GM10266 (cell line): Measurements from ENCODE around the gene ZFPL1.

Experiments used
- DNase-seq: peaks from one replicate; pipeline ENCODE4 v3.0.0; 2012; ENCODE audit errors: extremely low spot score
- TF ChIP-seq, protein P1 (sequence below): IDR thresholded peaks from 2 replicates; pipeline ENCODE4 v1.5.1; 2012; ENCODE audit warnings: mild to moderate bottlenecking, low read depth; ENCODE audit not compliant: control insufficient read depth, insufficient read depth; ENCODE audit errors: missing control alignments

Gene ZFPL1

DNA sequence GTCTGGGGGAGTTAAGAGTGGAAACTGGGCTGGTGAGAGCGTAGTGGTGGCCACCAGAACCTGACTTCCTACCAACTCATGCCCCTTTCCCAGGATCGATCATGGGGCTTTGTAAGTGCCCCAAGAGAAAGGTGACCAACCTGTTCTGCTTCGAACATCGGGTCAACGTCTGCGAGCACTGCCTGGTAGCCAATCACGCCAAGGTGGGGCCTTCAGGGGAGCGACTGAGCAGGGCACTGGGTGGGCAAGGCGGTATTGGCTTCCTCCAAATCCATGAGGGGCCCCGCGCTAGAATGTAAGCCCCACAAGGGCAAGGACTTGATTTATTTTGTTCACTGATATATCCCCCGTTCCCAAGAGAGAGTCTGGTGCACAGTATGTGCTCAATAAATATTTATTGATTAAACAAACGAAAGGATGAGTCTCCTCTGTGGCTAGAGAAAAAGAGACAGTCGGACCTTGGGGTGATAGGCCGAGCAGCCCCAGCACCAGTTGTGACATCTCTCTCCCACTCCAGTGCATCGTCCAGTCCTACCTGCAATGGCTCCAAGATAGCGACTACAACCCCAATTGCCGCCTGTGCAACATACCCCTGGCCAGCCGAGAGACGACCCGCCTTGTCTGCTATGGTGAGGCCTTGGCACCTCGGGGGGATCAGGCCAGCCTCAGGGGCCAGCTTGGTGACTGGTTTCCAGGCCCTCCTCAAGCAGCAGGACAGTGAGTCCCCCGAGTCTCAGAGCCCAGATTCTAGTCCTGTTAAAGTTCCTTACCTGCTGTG is 765 bp downstream of the ZFPL1 start:
- no peak for DNase-seq
- TF ChIP-seq, protein P1, sequence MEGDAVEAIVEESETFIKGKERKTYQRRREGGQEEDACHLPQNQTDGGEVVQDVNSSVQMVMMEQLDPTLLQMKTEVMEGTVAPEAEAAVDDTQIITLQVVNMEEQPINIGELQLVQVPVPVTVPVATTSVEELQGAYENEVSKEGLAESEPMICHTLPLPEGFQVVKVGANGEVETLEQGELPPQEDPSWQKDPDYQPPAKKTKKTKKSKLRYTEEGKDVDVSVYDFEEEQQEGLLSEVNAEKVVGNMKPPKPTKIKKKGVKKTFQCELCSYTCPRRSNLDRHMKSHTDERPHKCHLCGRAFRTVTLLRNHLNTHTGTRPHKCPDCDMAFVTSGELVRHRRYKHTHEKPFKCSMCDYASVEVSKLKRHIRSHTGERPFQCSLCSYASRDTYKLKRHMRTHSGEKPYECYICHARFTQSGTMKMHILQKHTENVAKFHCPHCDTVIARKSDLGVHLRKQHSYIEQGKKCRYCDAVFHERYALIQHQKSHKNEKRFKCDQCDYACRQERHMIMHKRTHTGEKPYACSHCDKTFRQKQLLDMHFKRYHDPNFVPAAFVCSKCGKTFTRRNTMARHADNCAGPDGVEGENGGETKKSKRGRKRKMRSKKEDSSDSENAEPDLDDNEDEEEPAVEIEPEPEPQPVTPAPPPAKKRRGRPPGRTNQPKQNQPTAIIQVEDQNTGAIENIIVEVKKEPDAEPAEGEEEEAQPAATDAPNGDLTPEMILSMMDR: no peak

DNA sequence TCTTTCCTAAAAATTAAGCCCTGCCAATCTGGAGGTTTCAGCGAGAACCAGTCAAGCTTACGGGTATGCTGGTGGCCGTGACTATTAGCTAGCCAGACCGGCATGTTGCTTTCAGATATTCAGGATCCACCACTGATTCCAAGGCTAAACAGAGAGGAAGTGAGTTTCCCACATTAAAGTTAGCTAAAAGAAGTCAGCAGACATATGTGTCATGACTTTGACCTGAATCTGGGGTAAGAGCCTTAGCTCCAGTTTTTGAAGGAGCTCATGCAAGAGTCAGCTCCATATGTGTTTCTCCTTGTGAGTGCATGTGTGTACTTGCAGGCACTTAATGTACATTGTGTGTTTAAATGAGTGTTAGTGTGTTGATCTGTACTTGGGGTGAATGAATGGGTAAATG is 1.4 kb downstream of the ZFPL1 start:
- TF ChIP-seq, protein P1: no peak
- no peak for DNase-seq

DNA sequence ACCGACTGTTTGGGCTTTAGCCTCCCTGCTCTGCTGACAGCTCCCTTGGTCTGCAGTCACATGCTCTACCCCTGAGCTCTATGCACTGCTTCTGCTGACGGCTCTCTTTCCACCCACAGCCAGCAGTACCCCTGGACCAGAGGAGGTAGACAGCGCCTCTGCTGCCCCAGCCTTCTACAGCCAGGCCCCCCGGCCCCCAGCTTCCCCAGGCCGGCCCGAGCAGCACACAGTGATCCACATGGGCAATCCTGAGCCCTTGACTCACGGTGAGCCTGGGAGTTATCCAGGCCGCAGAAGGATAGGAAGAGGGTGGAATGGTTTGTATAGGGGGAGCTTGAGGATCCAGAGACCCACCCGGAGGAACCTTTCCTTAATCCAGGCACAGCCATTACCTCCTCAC is 2.8 kb downstream of the ZFPL1 start:
- DNase-seq: no peak
- TF ChIP-seq, protein P1: no peak

DNA sequence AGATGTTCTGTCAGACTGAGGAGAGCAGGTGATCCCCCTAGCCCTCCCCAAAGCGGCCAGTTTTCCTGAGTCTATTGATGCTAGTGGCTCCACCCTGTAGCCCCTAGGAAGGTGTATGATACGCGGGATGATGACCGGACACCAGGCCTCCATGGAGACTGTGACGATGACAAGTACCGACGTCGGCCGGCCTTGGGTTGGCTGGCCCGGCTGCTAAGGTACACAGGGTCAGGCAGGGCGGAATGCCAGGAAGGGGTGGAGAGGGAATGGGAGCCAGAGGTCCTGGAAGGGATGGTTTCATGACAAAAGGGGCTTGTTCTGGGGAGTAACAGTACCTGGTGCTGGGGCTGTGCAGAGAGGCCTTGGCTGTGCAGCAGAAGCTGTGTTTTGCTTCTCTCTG is 3.2 kb downstream of the ZFPL1 start:
- DNase-seq: no peak
- TF ChIP-seq, protein P1: no peak

DNA sequence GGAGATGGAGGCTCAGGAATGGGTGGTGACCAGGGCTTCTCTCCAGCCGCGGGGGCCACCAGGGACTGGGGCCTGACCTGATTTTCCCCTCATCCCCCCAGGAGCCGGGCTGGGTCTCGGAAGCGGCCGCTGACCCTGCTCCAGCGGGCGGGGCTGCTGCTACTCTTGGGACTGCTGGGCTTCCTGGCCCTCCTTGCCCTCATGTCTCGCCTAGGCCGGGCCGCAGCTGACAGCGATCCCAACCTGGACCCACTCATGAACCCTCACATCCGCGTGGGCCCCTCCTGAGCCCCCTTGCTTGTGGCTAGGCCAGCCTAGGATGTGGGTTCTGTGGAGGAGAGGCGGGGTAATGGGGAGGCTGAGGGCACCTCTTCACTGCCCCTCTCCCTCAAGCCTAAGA is 3.8 kb downstream of the ZFPL1 start:
- no peak for DNase-seq
- TF ChIP-seq, protein P1: no peak

DNA sequence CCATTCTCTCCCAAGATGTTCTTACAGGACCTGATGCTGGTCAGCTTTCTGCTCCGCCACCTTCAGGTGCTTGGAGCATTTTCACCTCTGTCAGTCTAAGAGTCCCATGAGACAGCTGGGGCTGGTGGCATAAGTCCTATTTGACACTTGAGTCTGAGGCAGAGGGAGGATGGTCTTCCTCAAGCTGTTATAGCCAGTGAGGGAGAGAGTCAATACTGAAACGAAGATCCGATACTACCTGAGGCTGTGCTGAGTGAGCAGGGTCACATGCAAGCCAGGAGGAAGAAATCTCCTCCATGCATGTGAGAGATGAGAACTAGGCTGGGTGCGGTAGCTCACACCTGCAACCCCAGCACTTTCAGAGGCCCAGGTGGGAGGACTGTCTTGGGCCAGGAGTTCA is 5.6 kb downstream of the ZFPL1 start:
- TF ChIP-seq, protein P1: no peak
- DNase-seq: no peak

DNA sequence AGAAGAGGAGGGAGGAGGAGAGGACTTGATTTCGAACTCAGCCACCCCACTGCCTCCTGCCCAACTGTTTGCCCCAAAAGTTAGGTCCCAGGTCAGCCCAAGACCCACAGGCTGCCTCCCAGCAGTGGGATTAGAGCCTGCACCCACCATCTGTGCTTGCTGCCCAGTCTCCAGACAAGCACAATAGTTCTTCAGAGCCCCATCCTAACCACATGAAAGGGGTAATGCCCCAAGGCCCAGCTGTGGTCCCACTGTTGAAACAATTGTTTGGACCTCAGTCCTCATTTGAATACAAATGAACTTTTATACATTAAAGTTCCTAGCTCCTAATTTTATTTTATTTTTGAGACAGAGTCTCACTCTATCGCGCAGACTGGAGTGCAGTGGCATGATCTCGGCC is 6.6 kb downstream of the ZFPL1 start:
- TF ChIP-seq, protein P1: no peak

More for the DNA sequence above, 6.6 kb downstream of the ZFPL1 start:
- DNase-seq: no peak
